Prostate gland (tissue), 2 donors: ENCODE measurements around the gene CCDC91.

Experiments
- POLR2A ChIP-seq: fragments of 450-650 bp; IDR thresholded peaks from one replicate; pipeline ENCODE4 v1.6.1; 2016; ENCODE audit warnings: antibody characterized with exemption, mild to moderate bottlenecking
- POLR2AphosphoS5 ChIP-seq: sonication (generic); formaldehyde crosslinking; IDR thresholded peaks from one replicate; pipeline ENCODE4 v1.6.1; 2017; ENCODE audit warnings: antibody characterized with exemption
- TF ChIP-seq, protein P1 (sequence below), 4 experiments: fragments of 200-600 bp in 2 of 4; fragments of 450-650 bp in 2 of 4; sonication (generic) in 2 of 4; IDR thresholded peaks; 1 replicate in 3 of 4; 2 replicates in 1 of 4; pipeline ENCODE4 v1.5.1; 2016 to 2019; ENCODE audit warnings: antibody characterized with exemption in 4 of 4, mild to moderate bottlenecking in 2 of 4, moderate library complexity in 2 of 4

DNA sequence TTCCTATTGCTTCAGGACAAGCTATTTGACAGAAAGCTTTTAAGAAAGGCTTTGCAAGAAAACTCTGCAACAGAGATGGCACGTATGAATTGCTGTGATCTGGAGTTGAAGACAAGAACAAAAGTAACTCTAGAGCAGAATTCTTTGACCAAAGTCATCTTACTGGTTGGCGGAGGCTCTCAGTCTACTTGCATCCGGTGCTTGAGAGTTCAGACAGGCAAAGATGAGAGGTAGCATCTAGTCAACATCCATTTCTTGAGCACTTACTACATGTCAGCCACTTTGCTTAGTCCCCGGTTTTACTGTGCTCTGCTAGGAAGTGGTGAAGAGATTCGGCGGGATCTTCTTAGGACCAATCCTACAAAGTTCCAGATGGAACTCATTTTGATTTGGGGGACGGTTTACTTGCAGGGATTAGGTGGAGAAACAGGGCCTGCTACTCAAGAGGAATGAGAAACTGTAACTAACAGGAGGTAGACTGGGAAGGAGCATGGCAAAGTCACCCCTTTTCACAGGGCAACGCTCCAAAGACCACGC lies 404 bp upstream of the CCDC91 start:
- TF ChIP-seq, protein P1, sequence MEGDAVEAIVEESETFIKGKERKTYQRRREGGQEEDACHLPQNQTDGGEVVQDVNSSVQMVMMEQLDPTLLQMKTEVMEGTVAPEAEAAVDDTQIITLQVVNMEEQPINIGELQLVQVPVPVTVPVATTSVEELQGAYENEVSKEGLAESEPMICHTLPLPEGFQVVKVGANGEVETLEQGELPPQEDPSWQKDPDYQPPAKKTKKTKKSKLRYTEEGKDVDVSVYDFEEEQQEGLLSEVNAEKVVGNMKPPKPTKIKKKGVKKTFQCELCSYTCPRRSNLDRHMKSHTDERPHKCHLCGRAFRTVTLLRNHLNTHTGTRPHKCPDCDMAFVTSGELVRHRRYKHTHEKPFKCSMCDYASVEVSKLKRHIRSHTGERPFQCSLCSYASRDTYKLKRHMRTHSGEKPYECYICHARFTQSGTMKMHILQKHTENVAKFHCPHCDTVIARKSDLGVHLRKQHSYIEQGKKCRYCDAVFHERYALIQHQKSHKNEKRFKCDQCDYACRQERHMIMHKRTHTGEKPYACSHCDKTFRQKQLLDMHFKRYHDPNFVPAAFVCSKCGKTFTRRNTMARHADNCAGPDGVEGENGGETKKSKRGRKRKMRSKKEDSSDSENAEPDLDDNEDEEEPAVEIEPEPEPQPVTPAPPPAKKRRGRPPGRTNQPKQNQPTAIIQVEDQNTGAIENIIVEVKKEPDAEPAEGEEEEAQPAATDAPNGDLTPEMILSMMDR (IDR thresholded peaks at IDR 0.05) = no peak
- TF ChIP-seq POLR2A = no peak
- TF ChIP-seq POLR2AphosphoS5 = no peak
